ENCODE measurements around the gene TPGS2. TPM values are rescaled to one million over a fixed set of nuclear protein-coding genes. Genes with fewer than 3 reads are reported as not detected.
"Not testable (repeated sequence)": the region's sequence is repeated elsewhere in the genome, so short reads cannot be mapped to it uniquely, and the experiment has no call there.

The TPGS2 gene
- total RNA-seq, 1 donor from 2014 or later: 23.3 TPM

GRCh38 chr18:36828157-36828629 lies 609 bp downstream of the TPGS2 start:
- ATAC-seq (no peak), DNase-seq (ENCODE audit: missing footprints) (no peak)
- intact Hi-C loops (cut with DNase I): no loop called here

- ATAC-seq: no peak
- intact Hi-C loops (cut with DNase I): no loop called here
Observed at GRCh38 chr18:36826556-36826955, 2.2 kb downstream of the TPGS2 start.

GRCh38 chr18:36825526-36825925 lies 3.3 kb downstream of the TPGS2 start:
- DNase-seq (ENCODE audit: missing footprints) (no peak), ATAC-seq (no peak)
- intact Hi-C loops (cut with DNase I): no loop called here

More at GRCh38 chr18:36826556-36826955, 2.2 kb downstream of the TPGS2 start:
- no peak for DNase-seq (ENCODE audit: missing footprints)

- ATAC-seq (no peak), DNase-seq (ENCODE audit: missing footprints) (no peak)
- intact Hi-C loops (cut with DNase I): no loop called here
Observed at GRCh38 chr18:36821681-36822080, 7.1 kb downstream of the TPGS2 start.

GRCh38 chr18:36819621-36820020 lies 9.2 kb downstream of the TPGS2 start:
- ATAC-seq (no peak), DNase-seq (ENCODE audit: missing footprints) (no peak)
- intact Hi-C loops (cut with DNase I): no loop called here

GRCh38 chr18:36818652-36819051 lies 10.2 kb downstream of the TPGS2 start:
- no peak for ATAC-seq
- intact Hi-C loops (cut with DNase I): no loop called here
- DNase-seq (ENCODE audit: missing footprints): no peak

- peak; percentile 37 for ATAC-seq
- no peak for DNase-seq (ENCODE audit: missing footprints)
- intact Hi-C loops (cut with DNase I): no loop called here
Observed at GRCh38 chr18:36817039-36817438, 11.8 kb downstream of the TPGS2 start.

GRCh38 chr18:36816096-36816495 lies 12.7 kb downstream of the TPGS2 start:
- intact Hi-C loops (cut with DNase I); DNase-seq (ENCODE audit: missing footprints); ATAC-seq: not testable (repeated sequence)

- DNase-seq (ENCODE audit: missing footprints) (no peak), ATAC-seq (peak; percentile 58)
- intact Hi-C loops (cut with DNase I): loop anchor here (5.0 kb wide), 1 partner anchor 128 kb away; no protein-coding TSS in a partner anchor
Observed at GRCh38 chr18:36814994-36815393, 13.8 kb downstream of the TPGS2 start.

- intact Hi-C loops (cut with DNase I): loop anchor here (5.0 kb wide), 1 partner anchor 127 kb away; no protein-coding TSS in a partner anchor
- ATAC-seq (no peak), DNase-seq (ENCODE audit: missing footprints) (no peak)
Observed at GRCh38 chr18:36813824-36814223, 15.0 kb downstream of the TPGS2 start.

GRCh38 chr18:36813101-36813775 lies 15.6 kb downstream of the TPGS2 start:
- DNase-seq (ENCODE audit: missing footprints): no peak
- no peak for ATAC-seq
- intact Hi-C loops (cut with DNase I): loop anchor here (5.0 kb wide), 1 partner anchor 126 kb away; no protein-coding TSS in a partner anchor

GRCh38 chr18:36812678-36813077 lies 16.1 kb downstream of the TPGS2 start:
- intact Hi-C loops (cut with DNase I): loop anchor here (5.0 kb wide), 1 partner anchor 125 kb away; no protein-coding TSS in a partner anchor
- DNase-seq (ENCODE audit: missing footprints) (no peak), ATAC-seq (peak; percentile 22)

GRCh38 chr18:36811955-36812354 lies 16.8 kb downstream of the TPGS2 start:
- DNase-seq (ENCODE audit: missing footprints) (no peak), ATAC-seq (no peak)
- intact Hi-C loops (cut with DNase I): loop anchor here (5.0 kb wide), 1 partner anchor 125 kb away; no protein-coding TSS in a partner anchor

- intact Hi-C loops (cut with DNase I): loop anchor here (5.0 kb wide), 1 partner anchor 124 kb away; no protein-coding TSS in a partner anchor
- ATAC-seq (no peak), DNase-seq (ENCODE audit: missing footprints) (no peak)
Observed at GRCh38 chr18:36811430-36811829, 17.4 kb downstream of the TPGS2 start.

- DNase-seq (ENCODE audit: missing footprints) (no peak), ATAC-seq (peak; percentile 73)
- intact Hi-C loops (cut with DNase I): loop anchor here (2.0 to 5.0 kb wide), 2 partner anchors 41 to 122 kb away; no protein-coding TSS in a partner anchor
Observed at GRCh38 chr18:36809590-36810381, 19.0 kb downstream of the TPGS2 start.

- intact Hi-C loops (cut with DNase I): loop anchor here (2.0 kb wide), 1 partner anchor 40 kb away; no protein-coding TSS in a partner anchor
- no peak for ATAC-seq
- DNase-seq (ENCODE audit: missing footprints): no peak
Observed at GRCh38 chr18:36808681-36809080, 20.1 kb downstream of the TPGS2 start.

GRCh38 chr18:36805105-36805504 lies 23.7 kb downstream of the TPGS2 start:
- DNase-seq (ENCODE audit: missing footprints) (no peak), ATAC-seq (no peak)
- intact Hi-C loops (cut with DNase I): no loop called here

- ATAC-seq (no peak), DNase-seq (ENCODE audit: missing footprints) (no peak)
- intact Hi-C loops (cut with DNase I): no loop called here
Observed at GRCh38 chr18:36798738-36799473, 29.9 kb downstream of the TPGS2 start.

Measured in Right ventricle myocardium inferior (tissue), 1 donor.